Glomerular visceral epithelial cell (primary cell): ENCODE data around the gene MACC1.
"Not testable (repeated sequence)": the region's sequence is repeated elsewhere in the genome, so short reads cannot be mapped to it uniquely, and the experiment has no call there.

Source experiments
- DNase-seq: peaks from one replicate; pipeline ENCODE4 v3.0.0-alpha.2; 2016; ENCODE audit errors: extremely low spot score

Gene MACC1

DNA sequence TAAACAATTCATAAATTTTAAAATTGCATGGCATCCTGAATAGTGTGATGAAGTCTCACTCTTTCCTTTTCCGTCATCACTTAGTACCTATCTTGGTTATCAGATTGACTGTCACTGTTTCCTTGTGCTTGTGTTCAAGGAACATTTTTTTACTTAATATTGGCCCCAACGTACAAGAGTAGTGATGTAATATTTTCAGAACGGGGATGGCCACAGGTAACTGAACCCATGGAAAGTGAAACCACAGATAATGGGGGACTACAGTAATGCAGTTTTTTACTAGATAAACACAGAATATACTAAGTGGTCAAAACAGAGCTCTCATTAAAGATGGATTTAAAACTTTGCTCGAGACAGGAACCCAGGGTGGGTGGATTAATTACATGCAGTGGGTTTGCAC lies 85.4 kb downstream of the MACC1 start:
- DNase-seq = no peak

DNA sequence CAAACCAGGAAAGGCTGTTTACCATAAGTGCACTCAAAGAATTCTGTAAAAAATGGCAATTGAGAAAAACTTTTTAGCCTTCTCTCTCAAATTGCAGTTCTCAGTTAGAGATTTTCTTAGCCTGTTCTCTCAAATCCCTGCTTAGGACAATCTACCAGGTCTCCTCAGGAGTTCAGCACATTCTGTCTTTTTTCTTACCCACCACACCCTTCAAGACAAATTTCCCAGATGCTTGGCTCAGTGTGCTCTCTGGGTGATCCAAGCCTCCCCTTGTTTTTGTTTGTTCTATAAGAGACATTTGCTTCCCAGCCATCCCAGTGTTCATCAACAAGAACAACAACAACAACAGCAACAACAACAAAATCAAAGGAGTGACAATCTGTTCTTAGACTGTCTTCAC lies 87.3 kb downstream of the MACC1 start:
- DNase-seq = no peak

GRCh38 chr7:20128001-20128400 lies 89.2 kb downstream of the MACC1 start:
- DNase-seq = no peak

- not testable (repeated sequence) for DNase-seq
Observed at GRCh38 chr7:20126060-20126459, 91.1 kb downstream of the MACC1 start.

- DNase-seq = not testable (repeated sequence)
Observed at GRCh38 chr7:20124087-20124486, 93.1 kb downstream of the MACC1 start.

DNA sequence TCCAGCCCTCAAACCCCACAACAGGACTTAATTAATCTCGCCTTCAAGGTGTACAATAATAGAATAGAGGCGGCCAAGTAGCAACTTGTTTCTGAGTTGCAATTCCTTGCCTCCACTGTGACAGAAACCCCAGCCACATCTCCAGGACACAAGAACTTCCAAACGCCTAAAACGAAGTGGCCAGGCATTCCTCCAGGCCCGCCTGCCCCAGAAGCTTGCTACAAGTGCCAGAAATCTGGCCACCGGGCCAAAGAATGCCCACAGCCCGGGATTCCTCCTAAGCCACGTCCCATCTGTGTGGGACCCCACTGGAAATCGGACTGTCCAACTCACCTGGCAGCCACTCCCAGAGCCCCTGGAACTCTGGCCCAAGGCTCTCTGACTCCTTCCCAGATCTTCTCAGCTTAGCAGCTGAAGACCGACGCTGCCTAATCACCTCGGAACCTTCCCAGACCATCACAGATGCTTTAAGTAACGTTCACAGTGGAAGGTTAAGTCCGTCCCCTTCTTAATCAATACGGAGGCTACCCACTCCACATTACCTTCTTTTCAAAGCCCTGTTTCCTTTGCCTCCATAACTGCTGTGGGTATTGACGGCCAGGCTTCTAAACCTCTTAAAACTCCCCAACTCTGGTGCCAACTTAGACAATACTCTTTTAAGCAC lies 94.4 kb downstream of the MACC1 start:
- not testable (repeated sequence) for DNase-seq

GRCh38 chr7:20122073-20122472 lies 95.1 kb downstream of the MACC1 start:
- DNase-seq = no peak

DNA sequence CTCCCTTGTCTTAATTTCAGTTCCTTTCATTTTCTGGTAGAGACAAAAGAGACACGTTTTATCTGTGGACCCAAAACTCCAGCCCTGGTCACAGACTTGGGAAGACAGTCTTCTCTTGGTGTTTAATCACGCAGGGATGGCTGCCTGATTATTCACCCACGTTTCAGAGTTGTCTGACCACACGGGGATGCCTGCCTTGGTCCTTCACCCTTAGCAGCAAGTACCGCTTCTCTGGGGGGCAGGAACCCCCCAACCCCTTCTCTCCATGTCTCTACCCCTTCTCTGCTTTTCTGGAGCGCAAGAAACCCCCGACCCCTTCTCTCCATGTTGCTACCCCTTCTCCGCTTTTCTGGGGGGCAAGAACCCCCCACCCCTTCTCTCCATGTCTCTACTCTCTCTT lies 95.8 kb downstream of the MACC1 start:
- no peak for DNase-seq

DNA sequence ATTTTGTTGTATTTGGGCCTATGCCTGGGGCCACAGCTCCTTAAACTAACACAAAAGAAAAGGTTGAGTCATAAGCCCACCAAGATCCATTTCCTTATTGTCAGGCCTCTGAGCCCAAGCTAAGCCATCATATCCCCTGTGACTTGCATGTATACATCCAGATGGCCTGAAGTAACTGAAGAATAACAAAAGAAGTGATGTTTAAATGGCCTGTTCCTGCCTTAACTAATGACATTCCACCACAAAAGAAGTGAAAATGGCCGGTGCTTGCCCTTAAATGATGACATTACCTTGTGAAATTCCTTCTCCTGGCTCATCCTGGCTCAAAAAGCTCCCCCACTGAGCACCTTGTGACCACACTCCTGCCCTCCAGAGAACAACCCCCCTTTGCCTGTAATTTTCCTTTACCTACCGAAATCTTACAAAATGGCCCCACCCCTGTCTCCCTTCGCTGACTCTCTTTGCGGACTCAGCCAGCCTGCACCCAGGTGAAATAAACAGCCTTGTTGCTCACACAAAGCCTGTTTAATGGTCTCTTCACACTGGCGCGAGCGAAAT lies 96.5 kb downstream of the MACC1 start:
- DNase-seq = not testable (repeated sequence)

GRCh38 chr7:20116869-20117268 lies 100.3 kb downstream of the MACC1 start:
- DNase-seq = no peak

- peak; percentile 5 for DNase-seq
Observed at GRCh38 chr7:20114468-20114867, 102.7 kb downstream of the MACC1 start.

DNA sequence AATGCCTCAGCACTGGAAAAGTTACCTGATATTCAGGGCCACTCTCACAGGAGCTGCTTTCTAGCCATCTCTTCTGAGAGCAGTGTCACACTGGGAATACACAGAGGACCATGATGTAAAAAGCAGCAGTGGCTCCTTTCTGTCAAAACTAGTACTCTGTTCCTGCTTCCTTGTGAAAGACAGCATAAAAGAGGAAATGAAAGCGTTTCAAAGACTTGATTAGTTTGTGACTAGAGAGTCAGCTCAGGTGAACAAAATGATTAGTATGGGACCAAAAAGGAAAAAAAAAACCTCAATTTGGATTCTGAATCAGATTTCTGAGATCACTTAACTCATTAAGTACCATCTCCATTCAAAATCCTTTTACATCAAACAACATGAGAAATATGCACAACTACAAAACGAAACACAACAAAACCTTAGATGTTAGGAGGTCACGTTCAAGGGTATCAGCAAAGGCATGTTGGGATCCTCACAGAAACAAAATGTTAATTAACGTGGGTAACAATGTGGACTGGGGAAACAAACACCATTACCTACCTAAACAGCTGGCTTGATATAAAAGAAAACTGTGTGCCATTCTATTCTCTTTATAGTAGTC lies 103.7 kb downstream of the MACC1 start:
- DNase-seq = no peak

GRCh38 chr7:20112696-20113095 lies 104.5 kb downstream of the MACC1 start:
- no peak for DNase-seq

DNA sequence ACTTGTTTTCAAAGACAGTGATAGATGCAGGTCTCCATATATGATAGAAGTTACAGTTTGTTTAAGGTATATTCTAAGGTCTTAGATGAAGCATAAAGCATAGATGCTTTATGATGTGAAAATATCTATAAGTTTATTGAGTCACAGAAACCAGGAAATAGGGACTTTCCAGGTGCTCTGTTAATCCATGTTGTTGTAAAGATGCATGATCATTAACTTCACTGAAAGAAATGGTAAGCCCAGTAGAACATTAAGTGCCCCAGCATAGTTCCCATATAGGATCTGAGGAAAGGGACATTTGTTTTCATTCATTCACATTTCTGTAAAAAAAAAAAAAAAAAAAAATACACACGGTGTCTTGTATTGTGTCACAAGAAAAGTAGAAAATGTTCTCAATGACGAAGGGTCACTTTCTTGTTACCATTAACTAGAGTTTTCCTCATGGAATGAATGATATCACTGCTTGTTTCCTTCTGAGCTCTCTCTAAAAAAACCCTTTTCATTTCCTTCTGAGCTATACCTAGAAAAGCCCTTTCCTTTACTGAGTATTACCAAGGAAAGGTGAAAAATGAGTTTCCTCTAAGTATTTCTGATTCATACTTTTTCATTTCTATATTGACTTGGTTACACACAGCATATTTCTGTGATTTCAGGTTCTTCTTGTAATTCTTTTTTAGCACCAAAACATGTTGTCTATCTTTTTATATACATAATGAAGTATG lies 105.2 kb downstream of the MACC1 start:
- no peak for DNase-seq

- DNase-seq = no peak
Observed at GRCh38 chr7:20107582-20107981, 109.6 kb downstream of the MACC1 start.

DNA sequence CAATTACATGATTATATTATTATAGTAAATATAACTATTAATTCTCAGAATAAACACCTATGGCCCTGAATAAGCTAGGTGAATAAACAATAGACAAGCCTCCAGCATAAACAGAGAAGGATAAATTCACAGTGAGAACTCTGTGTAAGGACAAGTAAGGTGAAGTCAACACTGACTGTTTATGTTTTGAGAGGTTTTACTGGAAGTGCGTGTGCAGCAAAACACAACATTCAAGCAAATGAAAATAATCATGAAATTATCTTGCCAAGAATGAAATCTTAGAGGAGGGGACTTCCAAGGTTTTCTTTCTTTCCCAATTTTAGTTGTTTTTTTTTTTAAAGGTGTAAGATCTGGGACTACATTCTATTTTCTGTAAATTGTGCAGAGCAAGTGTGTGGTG lies 112.5 kb downstream of the MACC1 start:
- no peak for DNase-seq

DNA sequence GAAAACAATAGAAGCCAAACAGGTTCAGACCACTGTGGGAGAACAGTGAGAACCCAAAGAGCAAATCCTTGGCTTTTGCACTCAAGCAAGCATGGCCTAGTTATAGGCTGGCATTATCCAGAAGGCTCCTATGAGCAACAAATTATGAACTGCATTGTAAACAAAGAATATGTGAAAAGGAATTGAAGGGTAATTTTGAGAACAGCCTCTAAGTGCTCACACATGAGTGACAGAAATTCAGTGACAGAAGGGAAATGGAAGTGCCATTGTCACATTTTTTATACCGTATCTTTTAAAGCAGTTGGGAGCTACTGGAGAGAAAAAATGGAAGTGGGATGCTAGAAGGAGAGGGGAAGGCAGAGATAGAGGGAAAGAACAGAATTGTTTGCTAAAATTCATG lies 114.2 kb downstream of the MACC1 start:
- no peak for DNase-seq

- no peak for DNase-seq
Observed at GRCh38 chr7:20095862-20096261, 121.3 kb downstream of the MACC1 start.

DNA sequence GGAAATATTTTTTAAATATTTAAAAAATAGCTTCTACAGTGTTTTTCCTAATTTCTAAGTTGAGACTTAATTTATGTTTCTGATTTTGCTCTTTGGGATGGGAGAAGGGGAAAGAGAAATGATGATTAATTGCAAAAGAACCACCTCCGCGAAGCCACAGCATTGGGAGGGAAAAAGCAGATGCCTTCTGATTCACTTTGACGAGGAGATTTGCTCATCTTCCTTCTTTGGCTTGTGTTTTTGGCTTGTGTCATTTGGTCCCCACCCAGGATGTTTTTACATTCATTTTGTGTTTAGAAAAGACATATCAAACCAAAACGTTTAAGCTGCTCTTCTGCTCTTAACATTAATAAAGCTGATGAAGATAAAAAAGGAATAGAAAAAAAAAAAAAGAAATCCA lies 121.7 kb downstream of the MACC1 start:
- no peak for DNase-seq

- DNase-seq = no peak
Observed at GRCh38 chr7:20089431-20089830, 127.8 kb downstream of the MACC1 start.

DNA sequence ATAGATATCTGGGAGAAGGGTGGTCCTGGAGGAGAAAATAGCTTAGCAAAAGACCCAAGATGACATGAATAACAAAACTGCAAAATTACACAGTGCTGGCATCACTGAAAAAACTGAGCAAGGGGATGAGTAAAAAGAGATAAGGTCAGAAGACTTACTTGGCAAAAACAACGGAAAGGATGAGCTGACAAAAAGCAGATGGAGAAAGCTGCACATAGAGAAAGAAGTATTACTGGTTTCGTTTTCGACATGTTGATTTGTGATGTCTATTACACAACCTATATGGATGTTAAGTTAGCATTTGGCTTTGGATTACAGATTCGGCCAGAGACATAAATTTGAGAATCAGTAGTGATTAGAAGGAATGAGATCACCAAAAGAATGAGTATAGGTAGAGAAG lies 132.1 kb downstream of the MACC1 start:
- DNase-seq = no peak
